SJCRH30 (cell line): ENCODE measurements around the gene C7orf57. TPM values are rescaled to one million over a fixed set of nuclear protein-coding genes. Genes with fewer than 3 reads are reported as not detected.

Source experiments
- DNase-seq, 2 experiments: peaks; one replicate each; pipeline ENCODE4 v3.0.0-alpha.2; 2015 to 2020
- H3K27ac ChIP-seq: fragments of 250-450 bp; sonication (Bioruptor Pico); 2 replicates; pipeline ENCODE4 v1.5.1; 2020; ENCODE audit warnings: mild to moderate bottlenecking, moderate library complexity
- H3K27me3 ChIP-seq: fragments of 250-450 bp; sonication (Bioruptor Pico); 2 replicates; pipeline ENCODE4 v1.5.1; 2020; ENCODE audit warnings: mild to moderate bottlenecking, moderate library complexity
- H3K36me3 ChIP-seq: fragments of 250-450 bp; sonication (Bioruptor Pico); 2 replicates; pipeline ENCODE4 v1.5.1; 2020; ENCODE audit warnings: mild to moderate bottlenecking, moderate library complexity
- H3K4me1 ChIP-seq: fragments of 250-450 bp; sonication (Bioruptor Pico); 2 replicates; pipeline ENCODE4 v1.5.1; 2020; ENCODE audit warnings: mild to moderate bottlenecking, moderate library complexity
- H3K4me3 ChIP-seq: fragments of 250-450 bp; sonication (Bioruptor Pico); 2 replicates; pipeline ENCODE4 v1.5.1; 2020; ENCODE audit warnings: mild to moderate bottlenecking, moderate library complexity
- H3K9me3 ChIP-seq: fragments of 250-450 bp; sonication (Bioruptor Pico); replicated peaks from 2 replicates; pipeline ENCODE4 v1.5.1; 2020; ENCODE audit warnings: mild to moderate bottlenecking, moderate library complexity
- total RNA-seq: library from RNA; depleted of rRNA; stranded (reverse); fragments of >200 nt; shearing (Covaris generic); gene quantifications from 2 replicates; pipeline ENCODE4 v1.2.3, GENCODE V29; 2014

The C7orf57 gene
- total RNA-seq, 1 experiment from 2014 or later = 0.06 TPM

GRCh38 chr7:48011323-48011722 lies 24.0 kb upstream of the C7orf57 start:
- DNase-seq = no peak
- H3K4me3 ChIP-seq = no peak overlapping the region
- no peak overlapping the region for H3K27ac ChIP-seq
- H3K27me3 ChIP-seq = 0 out of 2 replicates have a peak, but pooled peaks cover 3% of the 10 kb centered on the region
- no peaks in the 10 kb centered on the region for H3K36me3 ChIP-seq
- no peaks in the 10 kb centered on the region for H3K9me3 ChIP-seq
- no peaks in the 10 kb centered on the region for H3K4me1 ChIP-seq

GRCh38 chr7:48011951-48012350 lies 23.4 kb upstream of the C7orf57 start:
- Histone ChIP-seq H3K4me1 (no peaks in the 10 kb centered on the region), H3K27ac (no peak overlapping the region), H3K36me3 (no peaks in the 10 kb centered on the region), H3K27me3 (0 out of 2 replicates have a peak, but pooled peaks cover 3% of the 10 kb centered on the region), H3K4me3 (no peak overlapping the region), H3K9me3 (no peaks in the 10 kb centered on the region)
- no peak for DNase-seq

GRCh38 chr7:48016641-48017040 lies 18.7 kb upstream of the C7orf57 start:
- Histone ChIP-seq H3K27me3 (no peaks in the 10 kb centered on the region), H3K4me3 (no peak overlapping the region), H3K9me3 (no peaks in the 10 kb centered on the region), H3K36me3 (no peaks in the 10 kb centered on the region), H3K27ac (no peak overlapping the region), H3K4me1 (no peaks in the 10 kb centered on the region)
- DNase-seq = no peak

- H3K27ac ChIP-seq = no peak overlapping the region
- H3K9me3 ChIP-seq = no peaks in the 10 kb centered on the region
- no peaks in the 10 kb centered on the region for H3K27me3 ChIP-seq
- no peaks in the 10 kb centered on the region for H3K36me3 ChIP-seq
- no peak for DNase-seq
- no peaks in the 10 kb centered on the region for H3K4me1 ChIP-seq
- no peak overlapping the region for H3K4me3 ChIP-seq
Observed at GRCh38 chr7:48017674-48018073, 17.7 kb upstream of the C7orf57 start.

GRCh38 chr7:48025624-48026023 lies 9.7 kb upstream of the C7orf57 start:
- no peak for DNase-seq

GRCh38 chr7:48028938-48029337 lies 6.4 kb upstream of the C7orf57 start, which contains the start of gene SUN3:
SUN3 (minus strand) TSS chr7:48029107; CDS start chr7:48028938, 169 bp downstream.
- Histone ChIP-seq H3K4me3 (no peak within 1 kb of the TSS), H3K27me3 (no peaks in the 10 kb centered on the region), H3K9me3 (no peaks in the 10 kb centered on the region), H3K4me1 (no peaks in the 10 kb centered on the region), H3K27ac (no peak within 1 kb of the TSS), H3K36me3 (no peaks in the 10 kb centered on the region)
- DNase-seq = no peak

More at GRCh38 chr7:48025624-48026023, 9.7 kb upstream of the C7orf57 start:
- no peak overlapping the region for H3K4me3 ChIP-seq
- no peak overlapping the region for H3K27ac ChIP-seq
- no peaks in the 10 kb centered on the region for H3K36me3 ChIP-seq
- H3K9me3 ChIP-seq = no peaks in the 10 kb centered on the region
- H3K27me3 ChIP-seq = no peaks in the 10 kb centered on the region
- H3K4me1 ChIP-seq = no peaks in the 10 kb centered on the region

GRCh38 chr7:48031111-48031510 lies 4.2 kb upstream of the C7orf57 start:
- no peaks in the 10 kb centered on the region for H3K4me1 ChIP-seq
- no peak overlapping the region for H3K27ac ChIP-seq
- no peaks in the 10 kb centered on the region for H3K9me3 ChIP-seq
- no peaks in the 10 kb centered on the region for H3K27me3 ChIP-seq
- no peak overlapping the region for H3K4me3 ChIP-seq
- H3K36me3 ChIP-seq = no peaks in the 10 kb centered on the region
- DNase-seq = no peak

GRCh38 chr7:48033922-48034321 lies 1.4 kb upstream of the C7orf57 start:
- no peaks in the 10 kb centered on the region for H3K27me3 ChIP-seq
- peaks cover 4% of the 10 kb centered on the region; the same call in 1 of the 2 replicates for H3K4me1 ChIP-seq
- H3K4me3 ChIP-seq = no peak overlapping the region
- peak in 1 of 2 experiments; percentile 12 for DNase-seq
- no peaks in the 10 kb centered on the region for H3K36me3 ChIP-seq
- no peak overlapping the region for H3K27ac ChIP-seq
- no peaks in the 10 kb centered on the region for H3K9me3 ChIP-seq

GRCh38 chr7:48035967-48036478 lies 680 bp downstream of the C7orf57 start:
- Histone ChIP-seq H3K36me3 (no peaks in the 10 kb centered on the region), H3K4me1 (peaks cover 4% of the 10 kb centered on the region; the same call in 1 of the 2 replicates), H3K27ac (no peak overlapping the region), H3K4me3 (no peak overlapping the region), H3K27me3 (no peaks in the 10 kb centered on the region), H3K9me3 (no peaks in the 10 kb centered on the region)
- no peak for DNase-seq

- Histone ChIP-seq H3K27ac (no peak overlapping the region), H3K4me1 (peaks cover 10% of the 10 kb centered on the region), H3K27me3 (no peaks in the 10 kb centered on the region), H3K9me3 (no peaks in the 10 kb centered on the region), H3K4me3 (no peak overlapping the region), H3K36me3 (no peaks in the 10 kb centered on the region)
- DNase-seq = no peak
Observed at GRCh38 chr7:48038815-48039506, 3.6 kb downstream of the C7orf57 start.

GRCh38 chr7:48040944-48041652 lies 5.8 kb downstream of the C7orf57 start:
- H3K27ac ChIP-seq = no peak overlapping the region
- H3K9me3 ChIP-seq = no peaks in the 10 kb centered on the region
- peaks cover 10% of the 10 kb centered on the region for H3K4me1 ChIP-seq
- no peak for DNase-seq
- H3K27me3 ChIP-seq = no peaks in the 10 kb centered on the region
- H3K4me3 ChIP-seq = no peak overlapping the region
- H3K36me3 ChIP-seq = no peaks in the 10 kb centered on the region

GRCh38 chr7:48041653-48041970 lies 6.3 kb downstream of the C7orf57 start:
- H3K4me1 ChIP-seq = peaks cover 10% of the 10 kb centered on the region
- H3K27ac ChIP-seq = no peak overlapping the region
- 0 out of 2 replicates have a peak, but pooled peaks cover 3% of the 10 kb centered on the region for H3K27me3 ChIP-seq
- no peak overlapping the region for H3K4me3 ChIP-seq
- no peaks in the 10 kb centered on the region for H3K9me3 ChIP-seq
- no peaks in the 10 kb centered on the region for H3K36me3 ChIP-seq
- DNase-seq = no peak

GRCh38 chr7:48042216-48042615 lies 6.9 kb downstream of the C7orf57 start:
- Histone ChIP-seq H3K4me3 (no peak overlapping the region), H3K9me3 (no peaks in the 10 kb centered on the region), H3K27me3 (0 out of 2 replicates have a peak, but pooled peaks cover 3% of the 10 kb centered on the region), H3K27ac (no peak overlapping the region), H3K36me3 (no peaks in the 10 kb centered on the region), H3K4me1 (peaks cover 8% of the 10 kb centered on the region)
- DNase-seq = no peak

GRCh38 chr7:48042636-48043035 lies 7.3 kb downstream of the C7orf57 start:
- no peak for DNase-seq
- Histone ChIP-seq H3K27ac (no peak overlapping the region), H3K4me3 (no peak overlapping the region), H3K9me3 (no peaks in the 10 kb centered on the region), H3K4me1 (peaks cover 6% of the 10 kb centered on the region), H3K27me3 (0 out of 2 replicates have a peak, but pooled peaks cover 3% of the 10 kb centered on the region), H3K36me3 (no peaks in the 10 kb centered on the region)

- no peak overlapping the region for H3K4me3 ChIP-seq
- no peak overlapping the region for H3K27ac ChIP-seq
- no peaks in the 10 kb centered on the region for H3K36me3 ChIP-seq
- H3K9me3 ChIP-seq = no peaks in the 10 kb centered on the region
- H3K27me3 ChIP-seq = peaks cover 7% of the 10 kb centered on the region; the same call in 1 of the 2 replicates
- H3K4me1 ChIP-seq = peaks cover 6% of the 10 kb centered on the region
- no peak for DNase-seq
Observed at GRCh38 chr7:48045195-48045765, 9.9 kb downstream of the C7orf57 start.
